Lung (tissue), 12 donors: ENCODE data around the gene ETFB. TPM values are rescaled to one million over a fixed set of nuclear protein-coding genes. Genes with fewer than 3 reads are reported as not detected.

Experiments used
- ATAC-seq: fragments of 200-7000 bp; cut with Tn5 transposase; one replicate; pipeline ENCODE4 v1.9.1; 2020; ENCODE audit warnings: moderate number of reproducible peaks; ENCODE audit not compliant: insufficient read depth, low FRiP score
- DNase-seq, 3 donors: peaks; one replicate each; pipeline ENCODE4 v3.0.0-alpha.2; 2013 to 2017
- H3K27ac ChIP-seq, 2 donors: one replicate each; pipeline ENCODE4 v1.5.1; 2013; ENCODE audit warnings: mild to moderate bottlenecking in 2 of 2, moderate library complexity in 2 of 2, control low read depth in 1 of 2, inconsistent platforms in 1 of 2, low read depth in 1 of 2, low read length in 1 of 2
- H3K27me3 ChIP-seq, 3 donors: one replicate each; pipeline ENCODE4 v1.5.1; 2013; ENCODE audit warnings: low read length in 2 of 3; ENCODE audit not compliant: control insufficient read depth in 3 of 3, insufficient read depth in 3 of 3
- H3K36me3 ChIP-seq, 4 donors: one replicate each; pipeline ENCODE4 v1.5.1; 2013; ENCODE audit warnings: low read length in 4 of 4, mild to moderate bottlenecking in 1 of 4, moderate library complexity in 1 of 4; ENCODE audit not compliant: control insufficient read depth in 4 of 4, insufficient read depth in 4 of 4
- H3K4me1 ChIP-seq, 5 donors: one replicate each; pipeline ENCODE4 v1.5.1; 2013; ENCODE audit warnings: low read length in 5 of 5, mild to moderate bottlenecking in 2 of 5, moderate library complexity in 1 of 5; ENCODE audit not compliant: control insufficient read depth in 5 of 5, insufficient read depth in 5 of 5
- H3K4me3 ChIP-seq: one replicate; pipeline ENCODE4 v1.5.1; 2013; ENCODE audit warnings: mild to moderate bottlenecking, control low read depth, moderate library complexity
- H3K9ac ChIP-seq, 2 donors: one replicate each; pipeline ENCODE4 v1.5.1; 2013; ENCODE audit warnings: low read length in 2 of 2, control low read depth in 1 of 2; ENCODE audit not compliant: insufficient read depth in 1 of 2
- H3K9me3 ChIP-seq, 4 donors: one replicate each; pipeline ENCODE4 v1.5.1; 2013; ENCODE audit warnings: low read length in 3 of 4, mild to moderate bottlenecking in 1 of 4, moderate library complexity in 1 of 4; ENCODE audit not compliant: control insufficient read depth in 4 of 4, insufficient read depth in 3 of 4
- WGBS, 2 donors: extraction: QIAGEN DNeasy Blood & Tissue Kit; methylation state at CpG; one replicate each; pipeline ENCODE4 v1.1.7; 2013; 5-methylcytosine and 5-hydroxymethylcytosine counted together
- polyA plus RNA-seq, 2 donors: library from polyadenylated mRNA; stranded (reverse); fragments of 200-250 nt; gene quantifications; one replicate each; pipeline ENCODE4 v1.2.1, GENCODE V29; 2013
- total RNA-seq, 2 donors: library from RNA; depleted of rRNA in 1 of 2; stranded (reverse); fragments of >200 nt in 1 of 2; gene quantifications; one replicate each; pipeline ENCODE4 v1.2.1, GENCODE V29; 2014 to 2021
- TF ChIP-seq, protein P1 (sequence below): IDR thresholded peaks from 2 replicates; pipeline ENCODE4 v1.5.1; 2012; ENCODE audit warnings: mild to moderate bottlenecking; ENCODE audit errors: control extremely low read depth, extremely low read depth
- donor health status: control.
- donor health status: control.
- donor health status: Bipolar disorder and iron deficiency.
- donor health status: healthy.
- donor health status: DM: yes; HTN: yes; CAD: no.

Gene ETFB
- total and polyA plus RNA-seq, 4 donors, result 36.8 to 118 (median 103) TPM

DNA sequence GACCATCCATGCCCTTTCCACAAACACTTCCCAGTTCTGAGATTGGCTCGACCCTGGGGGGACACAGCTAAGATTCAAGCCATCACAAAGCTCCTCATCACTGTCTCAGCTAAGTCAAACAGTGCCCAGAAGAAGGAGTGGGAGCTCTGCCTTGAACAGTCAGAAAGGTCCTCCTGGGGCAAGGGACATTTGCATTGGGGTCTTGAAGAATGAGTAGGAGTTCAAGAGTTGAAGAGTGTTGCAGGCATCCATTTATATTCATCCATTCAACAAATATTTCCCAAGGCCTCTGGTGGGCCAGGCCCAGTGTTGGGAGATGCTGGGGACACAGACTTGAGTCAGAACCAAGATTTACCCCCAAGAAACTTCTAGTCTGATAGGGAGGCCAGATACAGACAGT is 48.2 kb downstream of the ETFB start:
- Histone ChIP-seq H3K4me1 (peaks cover 0 to 10% (median 0%) of the 10 kb centered on the region in 5 donors), H3K36me3 (no peaks in the 10 kb centered on the region), H3K27me3 (peaks cover 0 to 18% (median 3%) of the 10 kb centered on the region in 3 donors), H3K4me3 (no peak overlapping the region), H3K9ac (no peak overlapping the region), H3K27ac (no peak overlapping the region), H3K9me3 (peaks cover 0 to 8% (median 2%) of the 10 kb centered on the region in 4 donors)
- 52 to 79% methylated on average over 1 of the region's 1 CpG for WGBS, 2 donors
- TF ChIP-seq, protein P1, sequence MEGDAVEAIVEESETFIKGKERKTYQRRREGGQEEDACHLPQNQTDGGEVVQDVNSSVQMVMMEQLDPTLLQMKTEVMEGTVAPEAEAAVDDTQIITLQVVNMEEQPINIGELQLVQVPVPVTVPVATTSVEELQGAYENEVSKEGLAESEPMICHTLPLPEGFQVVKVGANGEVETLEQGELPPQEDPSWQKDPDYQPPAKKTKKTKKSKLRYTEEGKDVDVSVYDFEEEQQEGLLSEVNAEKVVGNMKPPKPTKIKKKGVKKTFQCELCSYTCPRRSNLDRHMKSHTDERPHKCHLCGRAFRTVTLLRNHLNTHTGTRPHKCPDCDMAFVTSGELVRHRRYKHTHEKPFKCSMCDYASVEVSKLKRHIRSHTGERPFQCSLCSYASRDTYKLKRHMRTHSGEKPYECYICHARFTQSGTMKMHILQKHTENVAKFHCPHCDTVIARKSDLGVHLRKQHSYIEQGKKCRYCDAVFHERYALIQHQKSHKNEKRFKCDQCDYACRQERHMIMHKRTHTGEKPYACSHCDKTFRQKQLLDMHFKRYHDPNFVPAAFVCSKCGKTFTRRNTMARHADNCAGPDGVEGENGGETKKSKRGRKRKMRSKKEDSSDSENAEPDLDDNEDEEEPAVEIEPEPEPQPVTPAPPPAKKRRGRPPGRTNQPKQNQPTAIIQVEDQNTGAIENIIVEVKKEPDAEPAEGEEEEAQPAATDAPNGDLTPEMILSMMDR, result no peak
- no peak for DNase-seq
- ATAC-seq, result no peak

DNA sequence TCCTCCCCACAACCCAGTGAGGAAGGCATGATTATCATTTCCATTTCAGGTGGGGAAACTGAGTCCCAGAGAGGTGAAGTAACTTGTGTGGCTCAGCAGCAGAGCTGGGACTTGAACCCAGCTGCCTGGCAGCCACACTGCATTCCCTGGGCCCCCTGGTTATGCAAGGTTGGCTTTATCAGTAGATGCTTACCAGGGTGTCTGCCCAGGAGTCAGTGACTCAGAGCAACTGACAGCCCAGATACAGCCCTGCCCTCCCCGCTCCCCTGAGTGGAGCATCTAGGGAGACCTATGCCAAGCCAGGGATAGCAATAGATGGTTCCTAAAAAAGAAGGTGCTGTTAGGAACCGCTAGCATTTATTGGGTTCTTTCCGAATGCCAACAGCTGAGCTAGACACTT is 48.8 kb downstream of the ETFB start:
- no peak overlapping the region for H3K9ac ChIP-seq
- no peaks in the 10 kb centered on the region for H3K36me3 ChIP-seq
- no peak overlapping the region for H3K27ac ChIP-seq
- H3K4me3 ChIP-seq, result no peak overlapping the region
- TF ChIP-seq, protein P1, result no peak
- no peak for ATAC-seq
- no peak for DNase-seq
- H3K9me3 ChIP-seq, result peaks cover 0 to 8% (median 2%) of the 10 kb centered on the region in 4 donors
- peaks cover 0 to 19% (median 3%) of the 10 kb centered on the region in 3 donors for H3K27me3 ChIP-seq
- peaks cover 0 to 10% (median 0%) of the 10 kb centered on the region in 5 donors for H3K4me1 ChIP-seq
- WGBS, 2 donors, result 89 to 90% methylated on average over 3 of the region's 3 CpGs

DNA sequence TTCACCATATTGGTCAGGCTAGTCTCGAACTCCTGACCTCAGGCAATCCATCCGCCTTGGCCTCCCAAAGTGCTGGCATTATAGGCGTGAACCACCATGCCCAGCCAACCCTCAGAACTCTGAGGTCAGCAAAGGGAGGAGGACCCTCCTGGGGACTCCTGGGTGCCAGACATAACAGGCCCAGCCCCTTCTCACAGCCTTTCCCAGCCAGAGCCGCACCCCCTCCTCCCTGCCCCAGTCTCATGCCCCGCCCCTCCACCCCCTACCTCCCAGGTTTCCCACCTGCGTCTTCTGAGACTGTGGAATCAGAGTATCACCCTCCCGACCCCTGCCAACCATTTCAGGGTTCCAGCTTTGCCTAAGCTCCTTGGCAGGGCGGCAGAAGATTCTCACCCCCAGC is 49.5 kb downstream of the ETFB start:
- no peak overlapping the region for H3K4me3 ChIP-seq
- no peak overlapping the region for H3K9ac ChIP-seq
- no peaks in the 10 kb centered on the region for H3K36me3 ChIP-seq
- peaks cover 0 to 8% (median 2%) of the 10 kb centered on the region in 4 donors for H3K9me3 ChIP-seq
- 71 to 89% methylated on average over 8 of the region's 8 CpGs for WGBS, 2 donors
- DNase-seq (no peak), ATAC-seq (no peak)
- peaks cover 0 to 10% (median 0%) of the 10 kb centered on the region in 5 donors for H3K4me1 ChIP-seq
- H3K27me3 ChIP-seq, result peaks cover 0 to 18% (median 3%) of the 10 kb centered on the region in 3 donors
- TF ChIP-seq, protein P1, result no peak
- no peak overlapping the region for H3K27ac ChIP-seq
